Fibroblast of skin of back (primary cell): ENCODE data around the gene TSKS.
A peak's percentile ranks its signal among the peaks of the same experiment; 100 is the strongest.
"Not testable (repeated sequence)": the region's sequence is repeated elsewhere in the genome, so short reads cannot be mapped to it uniquely, and the experiment has no call there.

Experiments used
- DNase-seq: peaks from one replicate; pipeline ENCODE4 v3.0.0-alpha.2; 2013

Gene TSKS

DNA sequence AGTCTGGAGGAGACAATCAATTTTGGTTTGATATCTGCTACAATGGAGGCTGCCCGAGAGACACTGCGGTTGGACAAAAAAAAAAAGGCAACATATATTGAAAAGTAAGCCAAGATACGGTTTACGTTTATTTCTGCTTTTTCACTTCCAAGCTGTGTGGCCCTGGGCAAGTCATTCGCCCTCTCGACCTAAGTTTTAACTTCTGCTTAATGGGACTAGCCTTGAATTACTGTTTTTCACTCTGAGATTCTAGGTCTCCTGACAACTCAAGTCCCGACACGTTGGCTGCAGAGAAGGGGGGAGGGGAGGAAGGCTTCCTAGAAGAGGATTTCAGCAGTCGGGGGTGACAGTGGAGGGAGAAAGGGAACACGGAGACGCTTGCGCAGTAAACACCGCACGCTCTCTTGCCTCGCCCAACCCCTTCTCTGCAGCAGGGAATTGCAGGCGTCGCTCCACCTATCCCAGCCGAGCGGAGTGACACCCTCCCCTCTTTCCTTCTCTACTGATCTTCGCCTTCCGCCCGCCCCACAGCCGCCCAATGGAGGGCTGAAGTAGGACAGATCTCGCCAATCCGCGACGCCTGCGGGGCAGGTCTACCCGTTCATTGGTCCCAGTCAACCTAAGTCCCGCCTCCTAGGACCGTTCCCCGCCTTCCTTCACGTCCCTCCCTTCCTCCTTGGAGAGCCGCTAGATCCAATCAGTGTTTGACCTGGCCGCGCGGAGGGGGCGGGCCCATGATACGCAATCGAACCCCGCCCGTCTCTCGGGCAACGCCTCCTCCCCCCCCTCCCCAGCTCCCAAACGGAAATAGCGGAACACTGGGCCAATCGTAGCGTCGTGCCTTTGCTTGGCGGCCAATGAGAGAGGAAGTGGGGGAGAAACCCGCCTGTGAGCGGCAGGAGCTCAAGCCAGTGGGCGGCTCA lies 3.2 kb upstream of the TSKS start:
- peak; percentile 100 for DNase-seq

DNA sequence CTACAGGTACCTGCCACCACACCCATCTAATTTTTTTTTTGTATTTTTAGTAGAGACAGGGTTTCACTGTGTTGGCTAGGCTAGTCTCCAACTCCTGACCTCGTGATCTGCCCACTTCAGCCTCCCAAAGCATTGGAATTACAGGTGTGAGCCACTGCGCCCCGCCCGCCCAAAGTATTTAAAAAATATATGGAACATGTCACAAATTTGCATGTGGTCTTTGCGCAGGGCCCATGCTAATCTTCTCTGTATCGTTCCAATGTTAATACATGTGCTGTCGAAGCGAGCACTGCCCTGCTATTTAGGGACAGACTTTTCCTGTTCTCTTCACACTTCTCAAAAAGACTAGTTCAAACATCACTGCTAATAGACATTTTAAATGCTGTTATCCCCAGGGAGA lies 1.2 kb upstream of the TSKS start:
- no peak for DNase-seq

DNA sequence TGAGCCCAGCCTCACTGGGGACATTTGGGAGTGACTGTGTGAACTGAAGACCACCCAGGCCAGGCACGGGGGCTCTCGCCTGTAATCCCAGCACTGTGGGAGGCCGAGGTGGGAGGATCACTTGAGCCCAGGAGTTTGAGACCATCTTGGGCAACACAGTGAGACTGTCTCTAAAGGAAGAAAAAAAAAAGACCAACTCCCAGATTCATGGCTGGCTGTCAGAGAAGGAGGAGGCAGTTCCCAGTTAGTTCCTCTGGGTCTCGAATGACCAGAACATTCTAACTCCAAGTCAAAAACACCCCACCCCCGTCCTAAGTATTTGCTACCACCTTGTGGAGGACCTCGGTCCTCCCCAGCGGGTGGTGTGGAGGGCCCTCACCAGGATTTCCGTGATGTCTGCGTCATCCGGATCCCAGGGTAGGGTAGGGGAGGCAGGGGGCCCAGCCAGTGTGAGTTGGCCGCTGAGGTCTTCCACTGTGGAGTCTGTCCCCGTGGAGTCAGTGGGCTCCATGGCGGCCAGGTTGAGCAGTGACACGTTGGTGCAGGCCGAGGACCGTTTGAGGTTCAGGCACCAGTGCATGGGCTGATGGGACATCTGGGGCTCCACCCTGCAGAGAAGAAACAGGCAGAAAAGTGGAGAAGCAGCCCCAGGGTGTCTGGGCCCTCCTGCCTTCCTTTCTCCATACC lies 1.3 kb downstream of the TSKS start:
- DNase-seq: peak; percentile 49

DNA sequence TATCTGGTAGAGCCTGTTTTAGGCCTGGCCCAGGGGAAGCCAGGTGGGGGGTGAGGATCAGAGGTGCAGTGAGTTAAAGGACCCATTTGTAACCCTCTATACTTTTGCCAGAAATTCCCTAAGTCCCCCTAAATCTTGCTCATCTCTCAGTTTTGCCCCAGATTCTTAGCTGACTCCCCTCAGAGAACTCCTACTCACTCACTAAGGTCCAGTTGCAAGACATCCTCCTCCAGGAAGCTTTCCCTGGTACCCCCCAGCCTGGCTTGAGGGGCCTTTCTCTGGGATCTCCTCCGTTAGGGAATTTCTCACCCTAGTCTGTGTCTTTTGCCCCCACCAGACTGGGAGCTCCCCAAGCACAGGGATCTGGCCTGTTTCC lies 1.9 kb downstream of the TSKS start:
- DNase-seq: no peak

DNA sequence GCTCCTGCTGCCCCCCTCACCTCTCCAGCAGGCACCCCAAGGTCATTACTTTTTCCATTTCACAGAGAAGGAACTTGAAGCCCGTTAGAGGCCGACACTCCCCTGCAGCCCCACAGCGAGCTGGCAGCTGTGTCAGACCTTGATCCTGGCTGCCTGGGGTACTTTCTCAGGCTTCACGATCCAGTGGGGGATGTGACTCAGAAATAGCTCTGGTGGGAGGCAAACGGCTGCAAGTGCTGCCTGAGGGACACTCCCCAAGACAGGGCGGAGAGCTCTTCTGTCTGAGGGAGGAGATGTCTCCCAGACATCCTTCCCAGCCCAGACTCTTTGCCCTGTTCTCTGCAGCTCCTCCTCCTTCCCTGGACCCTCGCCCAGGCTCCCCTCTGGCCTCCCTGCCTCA lies 4.8 kb downstream of the TSKS start:
- DNase-seq: peak; percentile 95

DNA sequence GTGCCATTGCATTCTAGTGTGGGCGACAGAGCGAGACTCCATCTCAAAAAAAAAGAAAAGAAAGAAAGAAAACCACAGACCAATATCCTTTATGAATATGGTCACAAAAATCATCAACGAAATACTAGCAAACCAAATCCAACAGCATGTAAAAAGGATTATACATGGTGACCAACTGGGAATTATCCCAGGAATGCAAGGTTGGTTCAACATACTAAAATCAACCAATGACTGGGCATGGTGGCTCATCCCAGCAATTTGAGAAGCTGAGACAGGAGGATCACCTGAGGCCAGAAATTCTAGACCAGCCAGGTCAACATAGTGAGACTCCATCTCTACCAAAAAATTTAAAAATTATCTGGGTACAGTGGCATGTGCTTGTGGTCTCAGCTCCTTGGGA lies 7.2 kb downstream of the TSKS start:
- DNase-seq: no peak

DNA sequence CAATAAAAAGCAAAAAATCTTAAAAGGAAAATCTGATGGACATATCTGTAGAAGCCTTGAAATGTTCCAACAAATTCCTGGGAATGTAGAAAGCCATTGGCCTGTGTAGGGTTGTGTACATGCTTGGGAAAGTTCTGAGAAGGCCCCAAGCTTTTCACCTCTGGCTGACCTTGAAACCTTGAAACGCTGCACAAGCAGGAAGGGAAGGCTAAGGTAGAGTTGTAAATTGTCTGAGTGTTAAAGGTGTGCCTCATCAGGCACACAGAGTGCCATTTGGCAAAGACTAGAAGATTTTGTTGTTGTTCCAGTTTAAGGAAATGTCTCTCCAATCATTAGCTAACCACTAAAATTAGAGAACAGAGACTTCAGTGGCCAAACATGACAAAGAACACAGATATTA lies 10.4 kb downstream of the TSKS start:
- no peak for DNase-seq

DNA sequence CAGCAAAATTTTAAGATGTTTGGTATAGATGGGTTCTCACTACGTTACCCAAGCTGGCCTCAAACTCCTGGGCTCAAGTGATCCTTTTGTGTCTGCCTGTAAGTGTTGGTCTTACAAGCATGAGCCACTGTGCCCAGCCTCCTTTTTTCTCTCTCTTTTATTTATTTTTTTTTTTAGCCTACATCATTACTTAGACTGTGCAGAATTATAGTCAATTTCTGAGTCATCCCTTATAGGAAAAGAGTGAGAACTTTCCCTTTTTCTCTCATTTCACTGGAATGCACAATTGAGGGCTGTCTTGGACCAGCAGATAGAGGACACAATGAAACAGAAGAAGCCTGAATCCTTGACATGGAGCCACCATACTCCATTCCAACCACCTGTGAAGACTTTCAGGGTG lies 13.3 kb downstream of the TSKS start:
- DNase-seq: peak; percentile 78

DNA sequence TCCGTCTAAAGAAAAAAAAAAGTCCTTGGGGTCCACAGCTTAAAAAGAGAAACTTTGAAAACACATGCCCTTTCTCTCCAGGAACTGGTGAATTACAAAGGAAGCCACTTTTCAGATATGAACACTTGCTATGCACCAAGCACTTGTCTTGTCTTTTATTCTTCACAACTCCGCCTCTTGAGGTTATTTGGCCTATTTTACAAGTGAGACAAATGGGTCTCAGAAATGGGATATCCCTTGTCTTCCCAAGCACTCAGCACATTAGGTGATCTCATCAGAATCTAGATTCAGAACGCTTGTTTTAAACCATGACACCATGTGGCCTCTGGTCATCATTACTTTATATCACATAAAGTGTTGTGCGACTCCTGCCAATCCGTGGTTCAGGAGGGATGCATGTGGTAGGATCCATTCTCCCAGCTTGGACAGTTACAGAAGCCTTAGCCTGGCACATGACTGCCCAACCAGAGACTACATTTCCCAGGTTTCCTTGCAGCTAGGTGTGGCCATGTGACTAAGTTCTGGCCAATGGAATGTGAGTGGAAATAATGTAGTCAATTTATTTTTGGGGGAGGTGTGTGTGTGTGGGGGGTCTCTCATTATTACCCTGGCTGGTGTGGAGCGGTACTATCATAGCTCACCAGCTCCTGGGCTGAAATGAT lies 13.9 kb downstream of the TSKS start:
- DNase-seq: peak; percentile 54

DNA sequence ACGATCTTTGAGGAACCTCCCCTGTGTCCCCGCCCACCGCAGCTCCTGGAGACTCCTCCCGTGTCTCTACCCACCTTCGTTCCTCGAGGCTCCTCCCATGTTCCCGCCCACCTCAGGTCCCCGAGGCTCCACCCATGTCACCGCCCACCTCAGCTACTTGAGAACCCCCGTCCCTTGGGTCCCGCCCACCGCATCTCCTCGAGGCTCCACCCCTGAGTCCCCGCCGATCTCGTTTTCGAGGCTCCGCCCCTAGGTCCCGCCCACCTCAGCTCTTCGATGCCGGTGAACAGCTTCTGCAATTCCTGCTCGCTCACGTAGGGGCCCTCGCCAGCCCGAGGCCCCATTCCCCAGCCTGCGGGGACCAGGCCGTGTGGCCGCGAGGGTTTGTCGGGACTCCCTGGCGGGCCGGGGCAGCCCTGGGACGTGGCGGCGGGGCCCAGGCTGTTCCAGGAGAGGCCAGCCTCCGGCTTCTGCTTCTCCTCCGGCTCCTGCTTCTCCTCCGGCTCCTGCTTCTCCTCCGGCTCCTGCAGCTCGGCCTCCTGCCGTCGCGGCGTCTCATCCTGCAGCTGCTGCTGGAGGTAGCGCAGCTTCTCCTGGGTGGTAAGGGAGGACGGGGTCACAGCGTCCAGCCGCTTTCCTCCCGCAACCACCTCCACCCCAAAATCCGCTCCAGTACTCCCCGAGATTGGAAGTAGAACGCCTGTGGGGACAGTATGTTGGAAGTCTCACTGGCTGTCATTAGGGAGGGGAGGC lies 16.7 kb downstream of the TSKS start:
- DNase-seq: peak; percentile 50

DNA sequence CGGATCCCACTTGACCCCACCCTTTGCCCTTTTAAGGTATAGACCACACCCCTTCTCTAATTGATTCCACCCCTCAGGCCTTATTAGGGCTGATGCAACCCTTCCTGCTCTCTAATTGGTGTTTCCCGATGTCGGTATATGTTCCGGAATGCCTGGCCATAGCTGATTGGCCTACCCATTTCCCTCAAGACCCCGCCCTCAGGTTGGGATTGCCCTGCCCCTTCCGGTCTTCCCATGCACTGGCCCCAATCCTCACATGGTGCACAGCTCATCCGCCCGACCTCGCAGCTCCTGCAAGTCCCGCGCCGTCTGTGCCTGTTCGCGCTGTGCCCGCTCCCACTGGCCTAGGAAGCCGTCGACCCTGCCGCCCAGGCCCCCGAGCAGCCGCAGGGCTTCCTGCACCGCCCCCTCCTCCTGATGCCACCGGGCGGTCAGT lies 18.1 kb downstream of the TSKS start:
- DNase-seq: no peak

DNA sequence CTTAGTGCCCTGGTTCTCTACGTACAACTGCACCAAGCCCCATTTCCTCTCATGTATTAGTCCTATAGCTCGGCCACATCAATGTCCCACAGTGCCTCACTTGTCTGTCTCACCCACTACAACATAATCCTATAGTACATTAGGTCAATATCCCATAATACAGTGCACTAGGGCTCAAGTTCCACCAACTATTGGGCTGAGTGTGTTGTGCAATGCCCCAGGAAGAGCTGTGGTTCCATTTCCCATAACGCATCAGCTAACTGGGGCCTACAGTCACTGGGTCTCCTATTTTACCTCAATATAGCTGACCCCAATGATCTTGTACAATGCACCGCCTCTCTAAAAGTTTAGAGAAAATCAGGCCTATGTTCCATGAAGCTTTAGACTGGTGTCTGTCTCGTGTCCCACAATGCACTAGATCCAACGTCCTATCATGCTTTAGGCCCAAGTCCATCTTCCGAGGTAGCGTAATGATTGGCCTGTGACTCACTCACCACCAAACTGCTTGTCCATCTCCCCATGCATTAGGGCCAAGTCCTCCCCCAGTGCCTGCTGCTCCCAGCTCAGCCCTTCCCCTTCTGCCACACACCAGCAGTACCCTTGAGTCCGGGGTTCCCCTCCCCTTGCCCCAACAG lies 21.8 kb downstream of the TSKS start:
- no peak for DNase-seq

DNA sequence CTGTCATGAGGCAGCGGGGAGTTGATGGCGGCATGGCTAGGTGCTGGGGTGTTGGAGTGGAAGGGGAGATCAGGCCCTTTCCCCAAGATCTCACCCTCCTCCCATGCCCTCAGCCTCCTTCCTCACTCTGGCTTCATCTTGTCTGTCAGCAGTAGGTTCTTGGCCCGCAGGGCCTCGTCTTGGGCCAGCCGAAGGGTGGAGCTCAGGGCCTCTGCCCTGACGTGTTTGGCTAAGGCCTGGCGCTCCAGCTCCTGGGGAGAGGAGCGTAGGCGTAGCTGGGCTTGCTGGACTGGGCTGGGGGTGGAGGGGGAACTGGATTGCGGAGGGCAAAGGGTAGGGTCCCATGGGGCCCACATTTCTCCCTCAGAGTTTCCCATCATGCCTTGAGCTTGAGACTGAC lies 23.2 kb downstream of the TSKS start:
- DNase-seq: no peak

DNA sequence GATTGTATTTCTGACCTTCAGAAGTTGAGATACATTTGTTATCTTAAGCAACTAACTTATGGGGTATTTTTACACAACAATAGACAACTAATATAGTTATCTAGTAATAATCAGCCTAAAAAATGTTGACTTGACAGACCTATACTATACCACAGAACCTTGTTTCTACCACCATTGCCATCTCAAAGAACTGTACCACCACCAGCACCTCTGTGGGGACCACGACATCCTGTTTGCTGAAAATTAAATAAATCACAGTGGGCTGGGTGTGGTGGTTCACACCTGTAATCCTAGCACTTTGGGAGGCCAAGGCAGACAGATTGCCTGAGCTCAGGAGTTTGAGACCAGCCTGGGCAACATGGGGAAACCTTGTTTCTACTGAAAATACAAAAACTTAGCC lies 24.0 kb downstream of the TSKS start:
- no peak for DNase-seq

DNA sequence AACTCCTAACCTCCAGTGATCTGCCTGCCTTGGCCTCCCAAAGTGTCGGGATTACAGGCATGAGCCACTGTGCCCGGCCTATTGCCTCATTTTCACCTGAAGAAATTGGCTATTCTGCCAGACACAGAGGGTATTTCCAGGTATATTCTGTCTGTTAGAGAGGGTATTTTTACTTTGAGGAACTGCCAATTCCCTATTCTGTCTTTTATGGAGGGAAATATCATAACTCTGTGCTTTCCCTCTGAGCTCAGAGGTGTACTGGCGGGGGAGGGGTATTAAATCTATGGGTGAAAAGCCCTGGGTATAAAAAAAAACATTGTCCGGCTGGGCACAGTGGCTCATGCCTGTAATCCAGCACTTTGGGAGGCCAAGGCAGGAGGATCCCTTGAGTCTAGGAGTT lies 24.8 kb downstream of the TSKS start:
- DNase-seq: no peak

DNA sequence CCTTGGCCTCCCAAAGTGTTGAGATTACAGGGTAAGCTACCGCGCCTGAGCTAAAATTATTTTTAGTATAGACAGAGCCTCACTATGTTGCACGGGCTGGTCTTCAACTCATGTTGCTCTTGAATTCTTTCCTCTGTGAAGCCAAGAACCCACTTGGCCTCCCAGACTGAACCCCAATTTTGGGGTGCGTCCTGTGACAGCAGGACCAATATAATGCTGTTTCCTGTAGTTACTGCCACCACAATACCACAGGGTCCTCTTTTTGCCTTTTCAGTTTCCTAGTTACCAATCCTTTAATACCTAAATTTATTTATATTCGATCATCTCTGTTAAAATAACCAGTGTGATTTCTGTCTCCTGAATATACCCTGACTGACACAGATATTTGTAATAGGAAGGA lies 32.9 kb downstream of the TSKS start:
- DNase-seq: no peak

DNA sequence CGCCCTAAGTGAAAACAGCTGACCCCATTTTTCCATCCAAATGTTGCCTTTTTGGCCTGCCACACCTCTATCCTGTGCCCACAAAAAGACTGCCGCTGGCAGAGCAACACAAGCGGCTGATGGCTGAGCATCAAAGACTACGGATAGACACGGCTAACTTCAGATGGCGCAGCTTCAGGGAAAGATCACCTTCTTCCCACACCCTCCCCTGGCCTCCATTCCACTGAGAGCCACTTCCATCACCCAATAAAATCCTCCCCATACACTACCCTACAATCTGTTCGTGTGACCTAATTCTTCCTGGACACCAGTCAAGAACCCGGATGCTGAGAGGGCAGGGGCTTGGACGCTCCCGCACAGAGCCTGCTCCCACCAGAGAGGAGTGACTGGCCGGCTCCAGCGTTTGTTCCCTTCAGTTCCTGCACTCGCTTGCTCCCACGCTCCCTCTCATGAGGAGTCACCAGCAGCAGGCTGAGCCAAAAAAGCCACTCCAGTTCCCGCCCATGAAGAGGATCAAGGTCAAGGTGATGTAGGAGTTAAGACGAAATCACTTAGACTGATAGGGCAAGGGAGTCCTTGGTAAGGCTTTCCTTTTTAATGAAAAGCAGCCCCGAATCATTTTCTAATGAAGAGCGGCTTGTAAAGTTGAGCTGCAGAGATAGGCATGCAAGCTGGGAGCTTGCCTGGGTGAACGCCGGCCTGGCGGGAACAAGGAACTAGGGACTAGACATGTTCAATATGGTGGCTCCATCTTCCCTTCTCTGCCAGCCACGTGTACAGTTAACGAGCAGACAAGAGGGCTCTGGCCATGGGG lies 35.7 kb downstream of the TSKS start:
- no peak for DNase-seq

DNA sequence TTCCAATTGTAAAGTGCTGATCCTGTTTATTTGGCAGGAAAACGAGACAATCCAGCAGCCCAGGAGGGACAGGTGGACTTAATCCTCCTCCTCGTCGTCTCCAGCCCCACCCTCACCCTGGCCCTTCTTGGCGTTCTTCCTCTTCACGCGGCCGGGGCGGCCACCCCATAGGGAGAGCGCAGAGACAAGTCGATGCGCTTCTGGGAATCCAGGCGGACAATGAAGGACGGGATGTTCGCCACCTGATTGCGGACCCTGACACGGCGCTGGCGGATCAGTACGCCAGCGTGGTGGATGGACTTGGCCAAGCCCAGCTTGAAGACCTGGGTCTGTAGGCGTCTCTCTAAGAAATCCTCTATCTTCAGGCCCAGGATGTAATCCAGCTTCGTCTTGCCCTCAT lies 43.7 kb downstream of the TSKS start:
- DNase-seq: not testable (repeated sequence)

DNA sequence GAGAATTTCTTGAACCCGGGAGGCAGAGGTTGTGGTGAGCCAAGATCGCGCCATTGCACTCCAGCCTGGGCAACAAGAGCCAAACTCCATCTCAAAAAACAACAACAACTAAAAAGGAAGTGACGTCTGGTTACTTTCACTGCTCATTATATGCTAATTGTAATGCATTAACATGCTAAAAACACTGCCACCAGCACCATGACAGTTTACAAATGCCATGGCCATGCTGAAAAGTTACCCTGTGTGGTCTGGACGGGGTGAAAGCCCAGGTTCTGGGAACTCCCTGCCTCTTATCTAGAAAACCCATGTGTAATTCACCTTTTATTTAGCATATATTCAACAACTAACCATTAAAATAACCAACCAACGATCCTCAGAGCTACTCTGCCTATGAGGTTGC lies 44.1 kb downstream of the TSKS start:
- no peak for DNase-seq

DNA sequence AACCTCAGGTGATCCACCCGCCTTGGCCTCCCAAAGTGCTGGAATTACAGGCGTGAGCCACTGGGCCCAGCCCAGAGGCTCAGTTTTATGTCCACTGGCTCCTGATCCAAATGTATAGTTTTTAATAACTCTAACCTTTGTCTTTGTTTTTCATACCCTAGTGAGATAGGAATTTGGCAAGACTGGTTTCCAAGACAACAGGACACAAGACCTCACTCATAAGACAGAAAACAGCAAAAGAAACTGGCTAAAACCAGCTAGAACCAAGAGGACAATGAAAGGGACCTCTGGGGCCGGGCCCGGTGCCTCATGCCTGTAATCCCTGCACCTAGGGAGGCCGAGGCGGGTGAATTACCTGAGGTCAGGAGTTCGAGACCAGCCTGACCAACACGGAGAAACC lies 44.6 kb downstream of the TSKS start:
- peak; percentile 54 for DNase-seq

DNA sequence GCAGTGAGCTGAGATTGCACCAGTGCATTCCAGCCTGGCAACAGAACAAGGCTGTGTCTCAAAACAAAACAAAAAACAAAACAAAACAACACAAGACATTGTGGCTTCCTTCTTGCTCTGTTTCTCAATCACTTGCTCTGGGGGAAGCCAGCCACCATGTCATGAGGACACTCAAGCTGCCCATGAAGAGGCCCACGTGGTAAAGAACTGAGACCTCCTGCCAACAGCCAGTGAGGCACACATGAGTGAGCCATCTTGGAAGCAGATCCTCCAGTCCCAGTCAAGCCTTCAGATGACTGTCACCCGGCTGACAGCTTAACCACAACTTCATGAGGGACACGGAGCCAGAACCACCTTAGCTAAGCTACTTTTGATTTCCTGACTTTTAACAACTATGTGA lies 47.0 kb downstream of the TSKS start:
- DNase-seq: no peak
